ENCODE data around the gene ANO1.

DNA sequence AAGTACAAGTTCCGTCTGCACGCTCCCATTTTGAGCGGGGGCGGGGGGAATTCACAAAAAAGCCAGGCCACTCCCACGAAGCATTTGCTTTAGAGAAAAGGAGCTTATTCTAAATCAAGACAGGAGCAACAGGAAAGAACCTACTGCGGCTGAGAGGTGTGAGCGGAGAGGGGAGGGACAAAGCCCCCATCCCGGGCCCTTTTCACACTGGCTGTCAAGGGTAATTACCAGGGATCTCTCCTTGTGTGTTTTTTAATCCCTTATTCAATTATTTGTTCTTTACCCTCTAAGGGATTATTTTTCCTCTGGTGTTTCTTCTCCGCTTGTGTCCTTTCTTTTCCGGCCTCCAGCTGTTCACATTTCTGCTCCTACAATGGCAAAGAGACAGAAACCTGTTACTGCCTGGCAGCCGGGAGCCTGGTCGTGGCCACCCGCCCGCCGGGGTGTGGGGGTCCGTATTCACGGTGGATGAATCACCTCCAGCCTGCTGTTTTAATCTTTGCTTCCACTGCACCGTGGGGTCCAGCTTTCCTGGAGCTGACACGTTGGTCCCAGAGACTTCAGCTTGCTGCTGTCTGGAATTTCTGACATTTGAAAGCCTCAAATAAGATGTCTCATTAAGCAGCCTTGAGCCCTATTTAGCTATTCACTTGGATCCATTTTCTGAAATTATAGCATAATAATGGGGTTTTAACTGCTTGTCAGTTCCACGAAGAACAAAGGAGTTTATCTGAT, 63.5 kb downstream of the ANO1 start:
- TF ChIP-seq, protein P1, sequence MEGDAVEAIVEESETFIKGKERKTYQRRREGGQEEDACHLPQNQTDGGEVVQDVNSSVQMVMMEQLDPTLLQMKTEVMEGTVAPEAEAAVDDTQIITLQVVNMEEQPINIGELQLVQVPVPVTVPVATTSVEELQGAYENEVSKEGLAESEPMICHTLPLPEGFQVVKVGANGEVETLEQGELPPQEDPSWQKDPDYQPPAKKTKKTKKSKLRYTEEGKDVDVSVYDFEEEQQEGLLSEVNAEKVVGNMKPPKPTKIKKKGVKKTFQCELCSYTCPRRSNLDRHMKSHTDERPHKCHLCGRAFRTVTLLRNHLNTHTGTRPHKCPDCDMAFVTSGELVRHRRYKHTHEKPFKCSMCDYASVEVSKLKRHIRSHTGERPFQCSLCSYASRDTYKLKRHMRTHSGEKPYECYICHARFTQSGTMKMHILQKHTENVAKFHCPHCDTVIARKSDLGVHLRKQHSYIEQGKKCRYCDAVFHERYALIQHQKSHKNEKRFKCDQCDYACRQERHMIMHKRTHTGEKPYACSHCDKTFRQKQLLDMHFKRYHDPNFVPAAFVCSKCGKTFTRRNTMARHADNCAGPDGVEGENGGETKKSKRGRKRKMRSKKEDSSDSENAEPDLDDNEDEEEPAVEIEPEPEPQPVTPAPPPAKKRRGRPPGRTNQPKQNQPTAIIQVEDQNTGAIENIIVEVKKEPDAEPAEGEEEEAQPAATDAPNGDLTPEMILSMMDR (IDR thresholded peaks at IDR 0.05 in 4 of 5, conservative IDR thresholded peaks at IDR 0.05 in 1 of 5) = no peak
- no peak for TF ChIP-seq POLR2A (IDR thresholded peaks at IDR 0.05)
